Vagina (tissue), 2 donors: ENCODE measurements around the gene MTMR6.

ENCODE experiments used
- POLR2A ChIP-seq, 2 donors: fragments of 450-650 bp; IDR thresholded peaks; one replicate each; pipeline ENCODE4 v1.6.1; 2017; ENCODE audit warnings: antibody characterized with exemption in 2 of 2, mild to moderate bottlenecking in 2 of 2, moderate library complexity in 2 of 2
- POLR2AphosphoS5 ChIP-seq, 2 donors: sonication (generic); formaldehyde crosslinking; IDR thresholded peaks; one replicate each; pipeline ENCODE4 v1.9.0; 2017; ENCODE audit warnings: antibody characterized with exemption in 2 of 2, mild to moderate bottlenecking in 2 of 2, low read depth in 1 of 2; ENCODE audit not compliant: insufficient read depth in 1 of 2
- TF ChIP-seq, protein P1 (sequence below), 3 experiments: fragments of 450-650 bp in 2 of 3; fragments of 200-600 bp in 1 of 3; sonication (generic) in 1 of 3; IDR thresholded peaks; one replicate each; pipeline ENCODE4 v1.5.1; 2017 to 2019; ENCODE audit warnings: antibody characterized with exemption in 3 of 3, mild to moderate bottlenecking in 2 of 3, moderate library complexity in 2 of 3

DNA sequence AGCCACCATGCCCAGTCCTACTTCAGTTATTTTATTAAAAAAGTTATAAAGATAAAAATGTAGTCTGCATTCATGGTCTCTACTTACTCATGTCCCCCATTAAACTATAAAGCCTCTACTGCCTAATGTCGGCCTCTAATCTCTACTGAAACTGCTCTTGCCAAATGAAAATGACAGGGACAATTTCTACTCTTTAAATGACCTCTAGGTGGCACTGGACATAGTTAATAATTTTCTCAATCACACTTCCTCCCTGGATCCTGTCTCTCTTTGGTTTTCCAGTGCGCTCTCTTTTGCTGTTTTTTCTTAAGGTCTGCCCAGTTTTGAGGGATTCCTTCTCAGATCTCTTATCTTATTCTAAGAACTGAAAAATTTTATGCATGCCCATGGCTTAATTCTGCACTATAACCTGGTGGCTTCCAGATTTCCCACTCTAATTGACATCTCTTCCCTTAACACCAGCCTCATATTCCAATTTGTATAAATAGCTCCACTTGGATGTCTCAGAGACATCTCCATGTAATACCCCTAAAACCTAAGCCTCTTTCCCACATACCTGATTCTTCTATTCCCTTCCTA is 54.3 kb downstream of the MTMR6 start:
- TF ChIP-seq, protein P1, sequence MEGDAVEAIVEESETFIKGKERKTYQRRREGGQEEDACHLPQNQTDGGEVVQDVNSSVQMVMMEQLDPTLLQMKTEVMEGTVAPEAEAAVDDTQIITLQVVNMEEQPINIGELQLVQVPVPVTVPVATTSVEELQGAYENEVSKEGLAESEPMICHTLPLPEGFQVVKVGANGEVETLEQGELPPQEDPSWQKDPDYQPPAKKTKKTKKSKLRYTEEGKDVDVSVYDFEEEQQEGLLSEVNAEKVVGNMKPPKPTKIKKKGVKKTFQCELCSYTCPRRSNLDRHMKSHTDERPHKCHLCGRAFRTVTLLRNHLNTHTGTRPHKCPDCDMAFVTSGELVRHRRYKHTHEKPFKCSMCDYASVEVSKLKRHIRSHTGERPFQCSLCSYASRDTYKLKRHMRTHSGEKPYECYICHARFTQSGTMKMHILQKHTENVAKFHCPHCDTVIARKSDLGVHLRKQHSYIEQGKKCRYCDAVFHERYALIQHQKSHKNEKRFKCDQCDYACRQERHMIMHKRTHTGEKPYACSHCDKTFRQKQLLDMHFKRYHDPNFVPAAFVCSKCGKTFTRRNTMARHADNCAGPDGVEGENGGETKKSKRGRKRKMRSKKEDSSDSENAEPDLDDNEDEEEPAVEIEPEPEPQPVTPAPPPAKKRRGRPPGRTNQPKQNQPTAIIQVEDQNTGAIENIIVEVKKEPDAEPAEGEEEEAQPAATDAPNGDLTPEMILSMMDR (IDR thresholded peaks at IDR 0.05): no peak
- no peak for TF ChIP-seq POLR2AphosphoS5 (IDR thresholded peaks at IDR 0.05; ENCODE audit: insufficient read depth in 1 of 2, low read depth in 1 of 2)
- no peak for TF ChIP-seq POLR2A (IDR thresholded peaks at IDR 0.05)
